Activated gamma-delta T cell (primary cell): Measurements from ENCODE around the gene PDE6B.
A peak's percentile ranks its signal among the peaks of the same experiment; 100 is the strongest.
"Not testable (repeated sequence)": the region's sequence is repeated elsewhere in the genome, so short reads cannot be mapped to it uniquely, and the experiment has no call there.

Source experiments
- DNase-seq: peaks from one replicate; lab custom pipeline; 2025; lab: John Stamatoyannopoulos, UW

The PDE6B gene

GRCh38 chr4:669806-670559 lies 44.6 kb downstream of the PDE6B start:
- not testable (repeated sequence) for DNase-seq

- DNase-seq, result no peak
Observed at GRCh38 chr4:671769-672168, 46.4 kb downstream of the PDE6B start.

- DNase-seq, result peak; percentile 41
Observed at GRCh38 chr4:673349-674091, 48.1 kb downstream of the PDE6B start.

DNA sequence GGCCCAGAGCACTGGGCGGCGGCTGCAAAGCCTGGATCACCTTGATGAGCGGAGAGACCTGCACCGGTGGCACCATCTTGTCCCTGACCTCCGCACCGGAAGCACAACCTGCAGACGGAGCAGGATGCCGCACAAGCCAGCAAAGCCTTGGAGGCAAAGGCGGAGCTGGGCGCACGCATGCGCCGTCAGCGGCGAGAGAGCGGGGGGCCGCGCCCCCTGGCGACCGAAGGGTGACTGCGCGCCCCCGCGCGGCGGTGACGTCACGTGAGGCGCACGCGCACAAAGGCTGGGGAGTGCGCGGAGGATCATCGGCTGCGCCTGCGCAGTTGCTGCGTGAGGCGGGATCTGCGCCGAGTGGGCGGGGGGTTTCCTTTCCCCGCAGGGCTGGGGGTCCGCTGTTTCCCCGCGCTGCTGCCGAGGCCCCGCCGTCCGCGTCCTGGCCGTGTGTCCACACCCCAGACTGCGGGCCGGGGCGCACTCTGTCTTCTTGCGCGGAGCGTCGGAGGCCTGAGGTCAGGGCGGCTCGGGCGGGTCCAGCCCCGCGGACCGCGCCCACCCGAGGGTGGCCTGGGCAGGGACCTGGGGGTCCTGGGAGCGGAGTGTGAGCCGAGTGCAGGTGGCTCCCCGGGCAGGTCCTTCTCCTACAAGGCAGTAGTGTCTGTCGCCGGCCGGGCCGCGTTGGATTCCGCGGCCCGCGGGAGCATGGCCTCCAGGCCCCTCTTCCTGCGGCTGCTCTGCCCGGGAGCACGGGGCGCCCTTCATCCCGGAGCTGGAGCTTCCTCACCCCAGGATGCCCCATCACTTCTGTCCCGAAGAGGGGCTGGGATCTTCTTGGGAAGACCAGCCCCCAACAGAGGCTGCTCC lies 49.0 kb downstream of the PDE6B start, which contains the start of the genes ATP5ME and MYL5:
TSS of gene ATP5ME (minus strand) at position 105 of the 864 bp plus-strand sequence. CDS start at position 76, 29 bp downstream.
TSS of gene MYL5 (plus strand) at position 371 of the 864 bp plus-strand sequence. CDS start 3,485 bp downstream, outside the sequence.
- DNase-seq, result peak; percentile 98

- no peak for DNase-seq
Observed at GRCh38 chr4:675036-675882, 49.9 kb downstream of the PDE6B start.

GRCh38 chr4:675980-676870 lies 50.9 kb downstream of the PDE6B start:
- DNase-seq, result no peak

- no peak for DNase-seq
Observed at GRCh38 chr4:676871-677235, 51.5 kb downstream of the PDE6B start.

- no peak for DNase-seq
Observed at GRCh38 chr4:677431-678293, 52.3 kb downstream of the PDE6B start.

DNA sequence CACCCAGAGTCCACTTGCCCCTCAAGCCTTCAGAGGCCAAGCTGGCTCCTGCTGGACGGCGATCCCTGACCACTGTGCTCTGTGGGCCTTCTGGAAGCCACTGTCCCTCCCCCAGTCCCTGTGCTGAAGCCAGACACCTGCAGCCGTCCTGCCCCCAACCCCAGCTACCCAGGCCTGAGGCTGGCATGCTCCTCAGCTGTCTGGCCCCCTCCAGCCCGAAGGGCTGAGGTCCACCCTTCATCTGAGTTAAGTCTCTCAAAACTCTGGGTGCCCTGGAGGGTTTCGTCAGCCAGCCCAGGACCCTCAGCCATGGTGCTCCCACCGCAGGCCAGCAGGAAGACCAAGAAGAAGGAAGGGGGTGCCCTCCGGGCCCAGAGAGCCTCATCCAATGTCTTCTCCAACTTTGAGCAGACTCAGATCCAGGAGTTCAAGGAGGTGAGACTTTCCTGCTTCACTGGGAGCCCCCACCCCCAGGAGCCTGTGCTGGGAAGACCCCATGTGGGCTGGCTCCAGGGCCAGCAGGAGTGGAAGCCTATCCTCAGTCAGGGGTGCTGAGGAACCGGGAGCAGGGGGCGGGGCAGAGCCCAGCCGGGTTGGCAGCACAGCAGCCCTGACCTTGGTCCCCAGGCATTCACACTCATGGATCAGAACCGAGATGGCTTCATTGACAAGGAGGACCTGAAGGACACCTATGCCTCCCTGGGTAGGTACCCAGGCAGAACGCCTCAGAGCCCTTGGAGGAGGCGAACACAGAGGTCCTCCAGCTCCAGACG lies 53.1 kb downstream of the PDE6B start:
- DNase-seq, result no peak

- no peak for DNase-seq
Observed at GRCh38 chr4:679104-679481, 53.7 kb downstream of the PDE6B start.

GRCh38 chr4:679629-680028 lies 54.3 kb downstream of the PDE6B start:
- no peak for DNase-seq

GRCh38 chr4:680091-680490 lies 54.7 kb downstream of the PDE6B start:
- DNase-seq, result no peak

DNA sequence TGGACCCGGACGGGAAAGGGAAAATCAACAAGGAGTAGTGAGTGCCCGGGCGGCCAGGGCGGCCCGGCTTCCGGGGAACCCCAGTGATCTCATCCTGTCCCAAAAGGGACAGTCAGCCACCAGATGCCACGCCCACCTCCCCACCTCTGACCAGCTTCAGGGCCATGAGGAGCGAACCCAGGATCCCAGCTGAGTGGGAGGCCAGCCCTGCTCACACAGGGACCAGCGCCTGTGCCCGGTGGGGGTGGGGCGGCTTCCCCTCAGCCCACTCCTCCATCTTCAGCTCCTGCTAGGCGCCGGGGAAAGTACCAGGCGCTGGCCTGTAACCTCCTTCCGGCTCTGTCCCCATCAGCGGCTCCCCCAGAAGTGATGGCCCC lies 55.2 kb downstream of the PDE6B start:
- DNase-seq, result no peak

DNA sequence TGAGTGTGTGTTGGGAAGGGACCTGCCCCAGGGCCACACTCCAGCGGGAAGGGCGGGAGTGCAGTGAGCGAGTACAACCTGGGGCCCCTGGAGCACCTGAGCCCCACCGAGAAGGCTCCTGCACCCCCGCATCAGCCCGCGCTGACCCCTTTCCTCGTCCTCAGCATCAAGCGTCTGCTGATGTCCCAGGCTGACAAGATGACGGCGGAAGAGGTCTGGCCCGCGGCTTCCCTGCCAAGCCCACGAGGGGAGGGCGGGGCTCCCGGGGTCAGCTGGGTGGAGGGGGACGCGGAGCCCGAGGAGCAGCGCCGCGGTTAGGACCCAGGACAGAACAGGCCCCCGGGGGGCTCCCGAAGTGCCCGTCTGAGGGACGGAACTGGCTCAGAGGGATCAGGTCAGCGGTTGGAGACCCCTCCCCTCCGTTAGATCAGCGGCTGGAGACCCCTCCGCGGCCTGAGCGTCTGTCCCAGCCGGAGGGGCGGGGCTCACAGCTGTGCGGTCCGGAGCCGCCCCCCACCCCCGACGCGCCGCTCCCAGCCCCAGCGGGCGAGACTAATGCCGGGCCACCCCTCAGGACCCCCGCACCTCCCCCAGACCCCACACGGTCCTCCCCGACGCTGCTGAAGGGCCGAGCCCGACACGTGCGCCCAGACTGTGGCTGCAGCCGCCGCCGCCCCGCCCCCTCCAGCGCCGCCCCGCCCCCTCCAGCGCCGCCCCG lies 55.7 kb downstream of the PDE6B start:
- DNase-seq, result peak; percentile 40

GRCh38 chr4:681736-682451 lies 56.5 kb downstream of the PDE6B start:
- peak; percentile 21 for DNase-seq

DNA sequence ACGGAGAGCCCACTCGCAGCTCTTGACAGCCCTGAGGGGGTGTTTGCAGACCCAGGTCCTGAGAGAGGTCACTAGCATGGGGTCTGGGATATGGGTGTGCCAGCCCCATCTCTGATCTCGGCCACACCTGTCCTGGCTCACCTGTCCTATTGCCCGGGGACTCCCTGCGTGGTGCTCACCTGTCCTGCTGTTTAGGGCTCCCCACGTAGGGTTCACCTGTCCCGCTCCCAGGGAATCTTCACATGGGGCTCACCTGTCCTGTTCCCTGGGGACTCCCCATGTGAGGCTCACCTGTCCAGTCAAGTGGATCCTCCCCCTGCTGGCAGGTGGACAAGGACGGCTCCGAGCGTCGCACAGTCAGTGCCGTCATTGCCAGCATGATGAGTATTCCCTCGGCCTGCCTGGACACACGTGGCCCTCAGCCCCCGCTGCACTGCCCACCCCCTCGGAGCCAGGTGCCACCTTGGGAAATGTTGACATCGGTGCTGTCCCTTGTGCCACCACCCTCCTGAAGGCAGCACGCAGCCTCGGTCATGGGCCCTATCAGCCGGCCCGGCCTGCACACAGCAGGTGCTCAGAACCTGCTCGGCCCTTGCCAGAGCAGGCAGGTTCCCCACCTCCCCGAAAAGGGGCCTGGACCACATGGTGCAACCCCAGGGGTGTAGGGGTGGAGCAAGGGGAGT lies 57.3 kb downstream of the PDE6B start:
- no peak for DNase-seq
